PC-9 (cell line): ENCODE data around the gene CTPS2.
"Not testable (repeated sequence)": the region's sequence is repeated elsewhere in the genome, so short reads cannot be mapped to it uniquely, and the experiment has no call there.

Experiments
- CTCF ChIP-seq: fragments of 200-600 bp; sonication (generic); conservative IDR thresholded peaks from 2 replicates; pipeline ENCODE4 v1.6.1; 2017; ENCODE audit warnings: mixed run types, antibody characterized with exemption, mild to moderate bottlenecking, moderate library complexity
- EZH2 ChIP-seq: fragments of 200-600 bp; sonication (generic); IDR thresholded peaks from 2 replicates; pipeline ENCODE4 v1.8.0; 2017; ENCODE audit warnings: antibody characterized with exemption, low read depth

DNA sequence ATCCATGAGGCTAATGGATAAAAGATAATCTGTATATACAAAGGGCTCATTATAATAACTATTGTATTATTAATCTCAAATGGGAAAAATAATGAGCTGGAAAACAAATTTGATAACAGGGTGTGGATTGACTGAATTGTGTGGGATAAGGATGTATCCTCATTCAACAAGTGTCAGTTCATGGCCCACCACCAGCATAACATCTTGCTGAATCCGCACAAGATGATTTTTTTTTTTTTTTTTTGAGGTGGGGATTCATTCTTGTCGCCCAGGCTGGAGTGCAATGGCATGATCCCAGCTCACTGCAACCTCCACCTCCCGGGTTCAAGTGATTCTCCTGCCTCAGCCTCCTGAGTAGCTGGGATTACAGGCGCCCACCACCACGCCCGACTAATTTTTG, 3.2 kb upstream of the CTPS2 start:
- TF ChIP-seq CTCF, EZH2: not testable (repeated sequence)
